SK-N-SH (cell line): ENCODE measurements around the gene OR1L1. TPM values are rescaled to one million over a fixed set of nuclear protein-coding genes. Genes with fewer than 3 reads are reported as not detected.

Source experiments
- CTCF ChIA-PET: fragments of 300-600, 350-600 bp; formaldehyde crosslinking; extraction: SDS; loops from one replicate; lab custom pipeline; 2021; lab: Yijun Ruan, JAX
- POLR2A ChIA-PET: fragments of 350-600 bp; sonication (Branson Sonifier 250); formaldehyde crosslinking; extraction: SDS; loops from one replicate; lab custom pipeline; 2020; ENCODE audit warnings: antibody characterized with exemption, inconsistent platforms; lab: Yijun Ruan, JAX
- DNase-seq: peaks from one replicate; pipeline ENCODE4 v3.0.0; 2012
- H2AFZ ChIP-seq: fragments of 200-600 bp; sonication (generic); 2 replicates; pipeline ENCODE4 v1.8.1; 2016; ENCODE audit warnings: antibody characterized with exemption, mild to moderate bottlenecking, low read depth
- H3F3A ChIP-seq: fragments of 200-600 bp; sonication (generic); replicated peaks from 2 replicates; pipeline ENCODE3; 2016; ENCODE audit warnings: antibody characterized with exemption, mild to moderate bottlenecking; ENCODE audit not compliant: insufficient read depth
- H3K27ac ChIP-seq, 2 experiments: fragments of 200-500 bp in 1 of 2; fragments of 200-600 bp in 1 of 2; sonication (Bioruptor generic) in 1 of 2; sonication (generic), shearing (Covaris generic) in 1 of 2; 2 replicates each; pipeline versions ENCODE4 v1.5.1 to v1.6.1; 2014 to 2016; ENCODE audit warnings: low read depth in 2 of 2, inconsistent platforms in 1 of 2, low read length in 1 of 2, mild to moderate bottlenecking in 1 of 2, mixed read lengths in 1 of 2
- H3K27me3 ChIP-seq: fragments of 200-600 bp; sonication (generic), shearing (Covaris generic); 2 replicates; pipeline ENCODE4 v1.6.1; 2016; ENCODE audit warnings: mixed run types; ENCODE audit not compliant: insufficient read depth
- H3K36me3 ChIP-seq, 2 experiments: fragments of 200-500 bp in 1 of 2; fragments of 200-600 bp in 1 of 2; sonication (Bioruptor generic) in 1 of 2; sonication (generic) in 1 of 2; replicated peaks in 1 of 2; 2 replicates each; pipeline versions ENCODE3 to v1.5.1; 2014 to 2016; ENCODE audit warnings: low read length in 1 of 2, mild to moderate bottlenecking in 1 of 2; ENCODE audit not compliant: insufficient read depth in 2 of 2, control insufficient read depth in 1 of 2
- H3K4me1 ChIP-seq, 2 experiments: fragments of 200-500 bp in 1 of 2; fragments of 200-600 bp in 1 of 2; sonication (Bioruptor generic) in 1 of 2; sonication (generic), shearing (Covaris generic) in 1 of 2; 2 replicates each; pipeline versions ENCODE4 v1.5.1 to v1.6.1; 2014 to 2016; ENCODE audit warnings: low read depth in 1 of 2, low read length in 1 of 2, mixed run types in 1 of 2; ENCODE audit not compliant: insufficient read depth in 2 of 2, control insufficient read depth in 1 of 2
- H3K4me2 ChIP-seq: fragments of 200-600 bp; sonication (generic), shearing (Covaris generic); 2 replicates; pipeline ENCODE4 v1.6.1; 2017; ENCODE audit warnings: mixed run types
- H3K4me3 ChIP-seq, 2 experiments: fragments of 200-500 bp in 1 of 2; fragments of 200-600 bp in 1 of 2; sonication (Bioruptor generic) in 1 of 2; sonication (generic), shearing (Covaris generic) in 1 of 2; 2 replicates each; pipeline versions ENCODE4 v1.5.1 to v1.8.1; 2014 to 2016; ENCODE audit warnings: low read depth in 2 of 2, inconsistent platforms in 1 of 2, low read length in 1 of 2, mild to moderate bottlenecking in 1 of 2, mixed read lengths in 1 of 2, moderate library complexity in 1 of 2
- H3K79me2 ChIP-seq: fragments of 200-600 bp; sonication (generic); 2 replicates; pipeline ENCODE4 v1.8.1; 2017; ENCODE audit warnings: mild to moderate bottlenecking; ENCODE audit not compliant: insufficient read depth
- H3K9ac ChIP-seq: fragments of 200-600 bp; sonication (generic); 2 replicates; pipeline ENCODE4 v1.6.1; 2017; ENCODE audit warnings: mixed run types
- H3K9me2 ChIP-seq: fragments of 200-600 bp; sonication (generic); 2 replicates; pipeline ENCODE4 v1.6.1; 2017; ENCODE audit warnings: mixed run types
- H3K9me3 ChIP-seq: fragments of 200-600 bp; sonication (generic); 2 replicates; pipeline ENCODE4 v1.6.1; 2017; ENCODE audit warnings: mixed run types, mild to moderate bottlenecking, moderate library complexity
- H4K20me1 ChIP-seq: fragments of 200-600 bp; sonication (generic); 2 replicates; pipeline ENCODE4 v1.6.1; 2017; ENCODE audit warnings: mild to moderate bottlenecking, mixed run types; ENCODE audit not compliant: insufficient read depth
- ELF1 ChIP-seq: IDR thresholded peaks from 2 replicates; pipeline ENCODE4 v1.4.0; 2012
- EP300 ChIP-seq, 2 experiments: IDR thresholded peaks; 2 replicates each; pipeline versions ENCODE4 v1.4.0 to v1.6.1; 2012; ENCODE audit warnings: borderline replicate concordance in 1 of 2, low read depth in 1 of 2, low read length in 1 of 2
- FOXJ3 ChIP-seq: sonication (generic); formaldehyde crosslinking; IDR thresholded peaks from 2 replicates; pipeline ENCODE4 v1.5.1; 2020; ENCODE audit warnings: mild to moderate bottlenecking, missing genetic modification reagents
- FOXM1 ChIP-seq: IDR thresholded peaks from 2 replicates; pipeline ENCODE4 v1.4.0; 2012; ENCODE audit warnings: low read depth, mild to moderate bottlenecking
- MEF2A ChIP-seq: IDR thresholded peaks from 2 replicates; pipeline ENCODE4 v1.4.0; 2012; ENCODE audit warnings: low read depth, borderline replicate concordance
- NRF1 ChIP-seq: IDR thresholded peaks from 2 replicates; pipeline ENCODE4 v1.6.1; 2012; ENCODE audit warnings: low read depth, mild to moderate bottlenecking, low read length
- RAD21 ChIP-seq: IDR thresholded peaks from 2 replicates; pipeline ENCODE4 v1.6.1; 2012; ENCODE audit warnings: mild to moderate bottlenecking, low read length
- WGBS: methylation state at CpG from one replicate; pipeline ENCODE4 v1.1.6; 2017; ENCODE audit warnings: low lambda C conversion rate; 5-methylcytosine and 5-hydroxymethylcytosine counted together
- polyA plus RNA-seq, 3 experiments: library from polyadenylated mRNA; depleted of rRNA; stranded (reverse); fragments of >200 nt; gene quantifications; 2 replicates each; pipeline ENCODE4 v1.2.3, GENCODE V29; 2012
- TF ChIP-seq, protein P1 (sequence below): IDR thresholded peaks from 2 replicates; pipeline ENCODE4 v1.4.0; 2012; ENCODE audit warnings: low read depth
- TF ChIP-seq, protein P2 (sequence below): IDR thresholded peaks from 2 replicates; pipeline ENCODE4; 2012
- TF ChIP-seq, protein P3 (sequence below): fragments of 200-600 bp; sonication (generic); IDR thresholded peaks from 2 replicates; pipeline ENCODE4 v1.6.1; 2017; ENCODE audit warnings: antibody characterized with exemption, mild to moderate bottlenecking, moderate library complexity

The OR1L1 gene
- polyA plus RNA-seq, 1 of the 3 experiments (the other 2 are of a cell fraction), result not detected

DNA sequence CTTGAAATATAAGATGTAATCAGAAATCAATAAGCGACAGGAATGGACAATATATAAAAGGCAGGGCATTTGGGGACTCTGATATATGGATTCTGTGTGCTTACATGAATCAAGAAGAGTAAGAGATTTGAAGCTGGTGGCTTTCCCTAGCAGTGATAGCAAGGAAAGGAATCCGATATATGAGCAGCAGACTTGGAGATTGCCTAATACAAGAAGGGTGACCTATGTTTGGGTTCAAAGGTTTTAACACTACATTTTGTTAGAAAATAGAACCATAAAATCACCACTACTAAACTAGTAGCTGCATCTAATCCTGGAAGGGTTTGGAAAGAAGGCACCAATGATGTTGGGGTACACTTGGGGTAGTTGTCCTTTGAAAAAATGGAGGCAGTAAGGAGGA, 11.0 kb downstream of the OR1L1 start (continued):
- no peak for TF ChIP-seq RAD21
- TF ChIP-seq FOXM1, result no peak
- TF ChIP-seq, protein P1, sequence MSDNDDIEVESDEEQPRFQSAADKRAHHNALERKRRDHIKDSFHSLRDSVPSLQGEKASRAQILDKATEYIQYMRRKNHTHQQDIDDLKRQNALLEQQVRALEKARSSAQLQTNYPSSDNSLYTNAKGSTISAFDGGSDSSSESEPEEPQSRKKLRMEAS, result no peak
- no peak for TF ChIP-seq MEF2A
- TF ChIP-seq, protein P2, sequence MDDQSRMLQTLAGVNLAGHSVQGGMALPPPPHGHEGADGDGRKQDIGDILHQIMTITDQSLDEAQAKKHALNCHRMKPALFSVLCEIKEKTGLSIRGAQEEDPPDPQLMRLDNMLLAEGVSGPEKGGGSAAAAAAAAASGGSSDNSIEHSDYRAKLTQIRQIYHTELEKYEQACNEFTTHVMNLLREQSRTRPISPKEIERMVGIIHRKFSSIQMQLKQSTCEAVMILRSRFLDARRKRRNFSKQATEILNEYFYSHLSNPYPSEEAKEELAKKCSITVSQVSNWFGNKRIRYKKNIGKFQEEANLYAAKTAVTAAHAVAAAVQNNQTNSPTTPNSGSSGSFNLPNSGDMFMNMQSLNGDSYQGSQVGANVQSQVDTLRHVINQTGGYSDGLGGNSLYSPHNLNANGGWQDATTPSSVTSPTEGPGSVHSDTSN, result no peak

DNA sequence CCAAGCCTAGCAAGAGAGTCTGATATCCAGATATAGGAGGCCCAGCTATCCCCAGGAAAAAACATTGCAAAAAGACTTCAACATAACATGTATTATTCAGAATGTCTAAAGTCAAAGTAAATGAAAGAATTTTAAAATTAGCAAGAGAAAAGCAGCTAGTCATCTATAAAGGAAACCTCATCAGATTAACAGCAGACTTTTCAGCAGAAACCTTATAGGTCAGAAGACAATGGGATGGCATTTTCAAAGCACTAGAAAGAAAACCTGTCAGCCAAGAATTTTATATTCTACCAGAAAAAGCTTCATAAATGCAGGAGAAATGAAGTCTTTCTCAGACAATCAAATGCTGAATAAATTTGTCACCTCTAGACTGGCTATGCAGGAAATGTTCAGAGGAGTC, 23.3 kb downstream of the OR1L1 start:
- Histone ChIP-seq H3K36me3 (no peaks in the 10 kb centered on the region), H4K20me1 (no peaks in the 10 kb centered on the region), H3K27me3 (no peaks in the 10 kb centered on the region), H3K79me2 (no peaks in the 10 kb centered on the region), H3K9ac (no peak overlapping the region), H3K27ac (no peak overlapping the region), H3F3A (no peaks in the 10 kb centered on the region), H3K4me1 (no peaks in the 10 kb centered on the region), H3K9me2 (no peaks in the 10 kb centered on the region), H2AFZ (no peak overlapping the region), H3K4me2 (no peak overlapping the region), H3K9me3 (peaks cover 7% of the 10 kb centered on the region; the same call in 1 of the 2 replicates), H3K4me3 (no peak overlapping the region)
- ChIA-PET CTCF (no interaction called here), POLR2A (no interaction called here)
- DNase-seq, result no peak
- TF ChIP-seq NRF1 (no peak), ELF1 (no peak), RAD21 (no peak), FOXJ3 (CRISPR knock-in tag) (no peak)
- TF ChIP-seq, protein P3, sequence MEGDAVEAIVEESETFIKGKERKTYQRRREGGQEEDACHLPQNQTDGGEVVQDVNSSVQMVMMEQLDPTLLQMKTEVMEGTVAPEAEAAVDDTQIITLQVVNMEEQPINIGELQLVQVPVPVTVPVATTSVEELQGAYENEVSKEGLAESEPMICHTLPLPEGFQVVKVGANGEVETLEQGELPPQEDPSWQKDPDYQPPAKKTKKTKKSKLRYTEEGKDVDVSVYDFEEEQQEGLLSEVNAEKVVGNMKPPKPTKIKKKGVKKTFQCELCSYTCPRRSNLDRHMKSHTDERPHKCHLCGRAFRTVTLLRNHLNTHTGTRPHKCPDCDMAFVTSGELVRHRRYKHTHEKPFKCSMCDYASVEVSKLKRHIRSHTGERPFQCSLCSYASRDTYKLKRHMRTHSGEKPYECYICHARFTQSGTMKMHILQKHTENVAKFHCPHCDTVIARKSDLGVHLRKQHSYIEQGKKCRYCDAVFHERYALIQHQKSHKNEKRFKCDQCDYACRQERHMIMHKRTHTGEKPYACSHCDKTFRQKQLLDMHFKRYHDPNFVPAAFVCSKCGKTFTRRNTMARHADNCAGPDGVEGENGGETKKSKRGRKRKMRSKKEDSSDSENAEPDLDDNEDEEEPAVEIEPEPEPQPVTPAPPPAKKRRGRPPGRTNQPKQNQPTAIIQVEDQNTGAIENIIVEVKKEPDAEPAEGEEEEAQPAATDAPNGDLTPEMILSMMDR, result no peak

DNA sequence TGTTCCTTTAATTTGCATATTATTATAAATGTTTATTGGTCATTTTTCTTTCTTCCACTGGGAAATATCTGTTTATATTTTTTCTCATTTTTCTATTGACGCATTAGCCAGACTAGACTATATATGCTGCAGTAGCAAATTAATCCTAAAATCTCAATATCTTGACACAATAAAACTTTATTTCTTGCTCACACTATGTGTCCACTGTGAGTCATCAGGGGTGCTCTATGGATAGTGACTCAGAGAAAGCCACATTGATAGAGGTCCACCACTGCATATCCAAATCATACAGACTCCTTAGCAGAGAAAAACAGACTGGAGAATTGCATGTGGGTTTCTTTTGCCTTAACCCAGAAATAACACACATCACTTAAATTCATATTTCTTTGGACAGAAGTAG, 34.2 kb downstream of the OR1L1 start:
- no peak overlapping the region for H3K9ac ChIP-seq
- H3K79me2 ChIP-seq, result no peaks in the 10 kb centered on the region
- no peaks in the 10 kb centered on the region for H3K9me2 ChIP-seq
- H2AFZ ChIP-seq, result no peak overlapping the region
- H3F3A ChIP-seq, result no peaks in the 10 kb centered on the region
- no peak overlapping the region for H3K27ac ChIP-seq
- DNase-seq, result no peak
- H3K36me3 ChIP-seq, result no peaks in the 10 kb centered on the region
- CTCF ChIA-PET, result no interaction called here
- H3K9me3 ChIP-seq, result 0 out of 2 replicates have a peak, but pooled peaks cover 5% of the 10 kb centered on the region
- no peak overlapping the region for H3K4me2 ChIP-seq
- POLR2A ChIA-PET, result no interaction called here
- no peaks in the 10 kb centered on the region for H4K20me1 ChIP-seq
- 84% methylated on average over 1 of the region's 1 CpG for WGBS
- H3K4me3 ChIP-seq, result no peak overlapping the region
- no peaks in the 10 kb centered on the region for H3K4me1 ChIP-seq
- TF ChIP-seq ELF1, result no peak
- TF ChIP-seq EP300 (IDR thresholded peaks at IDR 0.05; ENCODE audit: borderline replicate concordance in 1 of 2, low read depth in 1 of 2, low read length in 1 of 2), result no peak
- no peaks in the 10 kb centered on the region for H3K27me3 ChIP-seq

Other genes with a start within 250 kb of the OR1L1 start
- not detected in 2 replicates for gene OR1J1, start 183.8 kb upstream of the OR1L1 start, polyA plus RNA-seq (2012; rRNA removed)
- not detected in 2 replicates for gene OR1J2, start 150.9 kb upstream of the OR1L1 start, polyA plus RNA-seq (2012; rRNA removed)
- gene OR1J4, start 142.6 kb upstream of the OR1L1 start, polyA plus RNA-seq (2012; rRNA removed), result 0.07 and 0.13 TPM in 2 replicates
- not detected in 2 replicates for gene OR1N1, start 134.4 kb upstream of the OR1L1 start, polyA plus RNA-seq (2012; rRNA removed)
- gene OR1N2, start 108.6 kb upstream of the OR1L1 start, polyA plus RNA-seq (2012; rRNA removed), result not detected in 2 replicates
- gene OR1L8, start 78.3 kb upstream of the OR1L1 start, polyA plus RNA-seq (2012; rRNA removed), result 0.05 and 0.07 TPM in 2 replicates
- 0.10 and 0.29 TPM in 2 replicates for gene OR1Q1, start 47.0 kb upstream of the OR1L1 start, polyA plus RNA-seq (2012; rRNA removed)
- not detected in 2 replicates for gene OR1B1, start 4.1 kb upstream of the OR1L1 start, polyA plus RNA-seq (2012; rRNA removed)
- not detected in 2 replicates for gene OR1L3, start 13.4 kb downstream of the OR1L1 start, polyA plus RNA-seq (2012; rRNA removed)
- not detected in 2 replicates for gene OR1L4, start 62.3 kb downstream of the OR1L1 start, polyA plus RNA-seq (2012; rRNA removed)
- not detected in 2 replicates for gene OR1L6, start 80.6 kb downstream of the OR1L1 start, polyA plus RNA-seq (2012; rRNA removed)
- not detected in 2 replicates for gene OR5C1, start 127.2 kb downstream of the OR1L1 start, polyA plus RNA-seq (2012; rRNA removed)
- not detected in 2 replicates for gene OR1K1, start 138.4 kb downstream of the OR1L1 start, polyA plus RNA-seq (2012; rRNA removed)
- 11.9 and 12.1 TPM in 2 replicates for gene PDCL, start 166.9 kb downstream of the OR1L1 start, polyA plus RNA-seq (2012; rRNA removed)
- 12.4 and 15.2 TPM in 2 replicates for gene RC3H2, start 243.6 kb downstream of the OR1L1 start, polyA plus RNA-seq (2012; rRNA removed)